Measurements from ENCODE around the gene ADAMTS14.

The ADAMTS14 gene

GRCh38 chr10:70733051-70733450, 60.7 kb downstream of the ADAMTS14 start:
- DNase-seq = no peak

DNA sequence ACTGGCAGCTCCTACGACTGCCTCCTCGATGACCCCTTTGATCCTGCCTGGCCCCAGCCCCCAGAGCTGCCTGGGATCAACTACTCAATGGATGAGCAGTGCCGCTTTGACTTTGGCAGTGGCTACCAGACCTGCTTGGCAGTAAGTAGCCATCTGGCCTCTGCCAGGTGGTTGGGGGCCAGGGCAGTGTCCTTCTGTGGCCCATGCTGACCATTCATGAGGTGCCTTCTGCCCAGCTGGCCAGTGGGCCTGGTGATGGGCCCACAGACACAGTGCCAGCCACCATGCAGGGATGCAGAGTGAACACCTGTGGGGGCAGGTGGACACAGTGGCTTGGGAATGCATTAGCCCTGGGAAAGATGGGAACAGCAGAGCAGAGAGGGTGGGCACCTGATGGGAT, 62.9 kb downstream of the ADAMTS14 start:
- DNase-seq = no peak

DNA sequence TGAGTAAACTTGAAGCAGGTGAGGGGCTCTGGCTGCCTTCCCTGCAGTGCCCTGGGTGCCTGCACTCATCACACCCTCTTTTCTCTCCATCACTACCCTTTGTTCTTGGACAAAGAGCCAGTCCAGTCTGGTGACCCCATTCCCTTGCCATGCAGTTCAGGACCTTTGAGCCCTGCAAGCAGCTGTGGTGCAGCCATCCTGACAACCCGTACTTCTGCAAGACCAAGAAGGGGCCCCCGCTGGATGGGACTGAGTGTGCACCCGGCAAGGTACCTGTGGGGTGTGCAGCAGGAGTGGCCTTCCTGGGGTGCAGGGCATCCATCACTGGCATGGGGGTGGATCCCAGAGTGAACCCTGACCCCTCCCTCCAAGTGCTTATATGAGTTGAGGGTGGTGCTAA, 64.2 kb downstream of the ADAMTS14 start:
- DNase-seq = no peak

DNA sequence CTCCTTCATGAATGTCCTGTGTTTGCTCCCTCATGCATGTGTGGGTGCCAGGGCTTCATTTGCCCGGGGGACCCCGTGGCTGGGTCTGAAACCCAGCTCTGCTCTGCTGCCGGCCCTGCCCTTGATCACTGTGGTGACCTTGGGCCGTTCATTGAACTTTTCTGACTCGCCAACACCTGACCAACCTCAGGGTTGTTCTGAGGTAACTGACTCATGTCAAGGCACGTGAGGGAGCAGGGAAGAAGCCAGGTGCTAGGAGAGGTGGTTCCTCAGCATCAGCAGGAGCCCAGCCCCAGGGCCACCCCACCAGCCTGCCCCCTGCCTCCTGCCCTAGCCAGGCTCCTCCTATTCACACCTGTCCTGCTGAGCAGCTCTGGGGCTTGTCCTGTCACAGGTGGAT, 64.9 kb downstream of the ADAMTS14 start:
- DNase-seq = no peak

GRCh38 chr10:70738006-70738760, 65.9 kb downstream of the ADAMTS14 start:
- DNase-seq = no peak

DNA sequence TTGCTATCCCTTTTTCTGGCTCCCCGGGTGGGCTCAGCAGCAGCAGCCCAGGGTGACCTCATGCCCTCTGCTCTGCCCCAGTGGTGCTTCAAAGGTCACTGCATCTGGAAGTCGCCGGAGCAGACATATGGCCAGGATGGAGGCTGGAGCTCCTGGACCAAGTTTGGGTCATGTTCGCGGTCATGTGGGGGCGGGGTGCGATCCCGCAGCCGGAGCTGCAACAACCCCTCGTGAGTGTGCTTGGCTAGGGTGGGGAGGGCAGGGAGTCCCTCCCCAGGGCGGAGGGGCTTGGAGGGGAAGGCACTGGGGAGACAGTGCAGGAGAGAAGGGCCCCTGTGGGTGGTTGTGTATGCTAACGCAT, 66.4 kb downstream of the ADAMTS14 start:
- DNase-seq = no peak

- DNase-seq = no peak
Measured at GRCh38 chr10:70740406-70741288, 68.3 kb downstream of the ADAMTS14 start.

- DNase-seq = no peak
Measured at GRCh38 chr10:70742537-70743429, 70.5 kb downstream of the ADAMTS14 start.

DNA sequence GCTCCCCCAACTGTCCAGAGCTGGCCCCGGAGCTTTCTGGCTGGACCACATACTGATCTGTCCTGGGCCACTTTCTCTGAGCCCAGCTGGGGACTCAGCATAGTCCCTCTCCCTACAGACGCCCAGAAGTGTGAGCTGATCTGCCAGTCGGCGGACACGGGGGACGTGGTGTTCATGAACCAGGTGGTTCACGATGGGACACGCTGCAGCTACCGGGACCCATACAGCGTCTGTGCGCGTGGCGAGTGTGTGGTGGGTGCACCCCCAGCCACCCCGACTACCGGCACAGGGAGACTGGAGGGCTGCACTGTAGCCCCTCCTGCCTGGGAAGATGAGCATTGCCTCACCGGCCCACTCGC, 71.1 kb downstream of the ADAMTS14 start:
- no peak for DNase-seq

DNA sequence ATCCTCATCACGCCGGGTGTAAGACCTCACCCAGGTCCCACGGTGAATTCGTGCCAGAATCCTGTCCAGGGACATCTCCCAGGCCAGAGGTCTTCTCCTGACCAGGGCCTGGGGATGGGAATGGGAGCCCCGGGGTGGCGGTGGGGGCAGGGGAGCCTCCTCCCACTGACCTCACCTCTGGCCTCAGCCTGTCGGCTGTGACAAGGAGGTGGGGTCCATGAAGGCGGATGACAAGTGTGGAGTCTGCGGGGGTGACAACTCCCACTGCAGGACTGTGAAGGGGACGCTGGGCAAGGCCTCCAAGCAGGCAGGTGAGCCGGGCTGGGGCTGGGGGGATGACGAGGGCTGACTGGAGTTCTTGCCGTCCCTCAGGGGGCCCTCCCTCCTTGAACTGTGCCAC, 71.6 kb downstream of the ADAMTS14 start:
- DNase-seq = no peak

GRCh38 chr10:70744617-70745143, 72.4 kb downstream of the ADAMTS14 start:
- DNase-seq = no peak

GRCh38 chr10:70745555-70745954, 73.2 kb downstream of the ADAMTS14 start:
- no peak for DNase-seq

DNA sequence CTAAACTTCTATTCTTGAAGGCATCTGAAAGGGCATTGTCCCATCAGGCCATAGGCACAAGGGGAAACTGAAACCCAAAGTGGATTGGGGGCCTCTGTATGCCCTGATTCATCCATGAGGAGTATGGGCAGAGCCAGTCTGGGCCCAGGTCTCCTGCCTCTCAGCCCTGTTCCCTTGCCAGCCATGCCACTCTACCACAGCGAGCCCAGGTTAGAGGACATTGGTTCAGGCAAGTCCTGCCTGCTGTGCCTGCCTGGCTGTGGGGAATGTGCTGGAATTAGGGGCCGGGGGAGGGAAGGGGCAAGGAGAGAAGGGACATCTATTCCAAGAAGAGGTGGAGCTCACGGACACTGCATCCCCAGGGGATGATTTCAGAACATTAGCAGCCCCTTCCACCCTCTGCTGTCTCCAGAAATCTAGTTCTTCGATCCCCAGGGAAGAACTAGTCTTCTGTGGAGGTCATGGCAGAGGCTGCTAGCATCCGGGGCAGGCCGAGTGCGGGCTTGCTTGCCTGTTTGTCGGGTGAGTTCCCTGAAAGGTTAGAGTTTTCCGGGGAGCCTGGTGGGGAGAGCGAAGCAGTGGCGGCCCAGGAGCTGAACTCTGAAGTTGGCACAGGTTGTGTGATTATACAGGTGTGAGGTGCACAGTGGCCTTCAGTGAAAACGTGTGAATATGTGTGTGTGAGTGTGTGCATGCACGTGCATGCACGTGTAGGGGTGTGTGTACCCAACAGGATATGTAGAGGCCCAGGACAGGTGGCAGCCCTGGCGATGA, 75.1 kb downstream of the ADAMTS14 start:
- DNase-seq = no peak

GRCh38 chr10:70748305-70748704, 76.0 kb downstream of the ADAMTS14 start:
- DNase-seq = no peak

- DNase-seq = no peak
Measured at GRCh38 chr10:70748801-70749573, 76.7 kb downstream of the ADAMTS14 start.

DNA sequence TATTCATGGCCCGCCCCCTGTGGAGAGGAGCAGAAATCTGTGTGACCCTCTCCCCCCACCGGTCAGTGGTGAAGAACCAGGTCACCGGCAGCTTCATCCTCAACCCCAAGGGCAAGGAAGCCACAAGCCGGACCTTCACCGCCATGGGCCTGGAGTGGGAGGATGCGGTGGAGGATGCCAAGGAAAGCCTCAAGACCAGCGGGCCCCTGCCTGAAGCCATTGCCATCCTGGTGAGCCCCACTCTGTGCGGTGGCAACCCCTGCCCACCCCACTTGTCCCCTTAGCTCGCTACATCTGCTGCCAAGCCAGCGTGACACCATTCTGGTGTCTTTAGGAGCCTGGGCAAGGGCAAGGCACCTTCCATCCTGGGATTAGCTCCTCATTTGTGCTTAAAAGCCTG, 77.5 kb downstream of the ADAMTS14 start:
- DNase-seq = no peak

- no peak for DNase-seq
Measured at GRCh38 chr10:70750156-70750703, 77.9 kb downstream of the ADAMTS14 start.

DNA sequence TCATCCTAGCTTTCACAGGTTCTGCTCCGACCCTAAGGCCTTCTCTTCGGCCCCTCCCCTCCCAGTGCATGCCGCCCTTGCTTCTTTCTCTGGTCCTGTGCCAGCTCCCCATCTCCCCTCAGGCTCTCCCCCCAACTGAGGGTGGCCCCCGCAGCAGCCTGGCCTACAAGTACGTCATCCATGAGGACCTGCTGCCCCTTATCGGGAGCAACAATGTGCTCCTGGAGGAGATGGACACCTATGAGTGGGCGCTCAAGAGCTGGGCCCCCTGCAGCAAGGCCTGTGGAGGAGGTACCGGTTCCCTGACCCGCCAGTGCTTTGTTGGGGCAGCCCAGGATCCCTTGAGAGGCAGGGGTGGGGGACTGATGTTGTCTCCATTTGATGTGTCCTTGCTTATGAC, 79.0 kb downstream of the ADAMTS14 start:
- DNase-seq = no peak

- no peak for DNase-seq
Measured at GRCh38 chr10:70751991-70752390, 79.7 kb downstream of the ADAMTS14 start.

DNA sequence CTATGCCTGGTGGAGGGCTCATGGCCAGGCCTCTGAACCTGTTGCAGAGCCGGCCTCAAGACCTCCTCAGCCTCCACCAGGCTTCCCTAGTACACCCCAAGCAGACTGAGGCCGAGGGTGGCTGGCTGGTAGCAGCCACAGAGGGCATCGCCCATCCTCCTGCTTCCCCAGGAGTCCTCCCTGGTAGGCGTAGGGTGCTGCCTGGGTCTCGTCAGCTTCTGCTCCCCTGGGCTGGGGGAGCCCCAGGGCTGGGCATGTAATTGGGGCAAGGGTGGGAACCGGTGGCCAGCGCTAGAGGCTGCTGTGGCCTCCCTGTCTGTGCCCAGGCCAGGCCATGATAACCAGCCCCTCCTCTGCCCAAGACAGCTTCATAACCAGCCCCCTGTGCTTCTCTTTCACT, 80.3 kb downstream of the ADAMTS14 start:
- DNase-seq = no peak

- no peak for DNase-seq
Measured at GRCh38 chr10:70753026-70753663, 80.8 kb downstream of the ADAMTS14 start.
